Endothelial cell of umbilical vein (primary cell): ENCODE measurements around the gene STK10. TPM values are rescaled to one million over a fixed set of nuclear protein-coding genes. Genes with fewer than 3 reads are reported as not detected.

Source experiments
- BruUV-seq: library from RNA; stranded (reverse); fragments of 400-500 nt; replicated peaks from 2 replicates; lab custom pipeline; 2021; lab: Mats Ljungman, UMichigan
- CTCF ChIA-PET: fragments of 300-600, 350-600 bp; sonication (Branson Sonifier 250); formaldehyde crosslinking; loops from one replicate; lab custom pipeline; 2021; ENCODE audit warnings: antibody characterized with exemption, inconsistent platforms; lab: Charles Lee
- POLR2A ChIA-PET: fragments of 300-600, 350-600 bp; sonication (Branson Sonifier 250); formaldehyde crosslinking; loops from one replicate; lab custom pipeline; 2021; ENCODE audit warnings: antibody characterized with exemption, inconsistent platforms; lab: Charles Lee
- DNase-seq: peaks from one replicate; pipeline ENCODE4 v3.0.0-alpha.2; 2011; ENCODE audit warnings: low read depth, low spot score
- FAIRE-seq: peaks from 2 replicates; lab custom pipeline; 2011; peaks lifted over from hg19 to GRCh38; lab: Jason Lieb, UNC
- H2AFZ ChIP-seq: 2 replicates; pipeline ENCODE4 v1.6.0; 2012; ENCODE audit warnings: low read depth, low read length, control low read depth, inconsistent platforms
- H3K27ac ChIP-seq: 2 replicates; pipeline ENCODE4 v1.5.1; 2011; ENCODE audit warnings: low read depth, mild to moderate bottlenecking, control low read depth, low read length, moderate library complexity; ENCODE audit not compliant: insufficient read depth
- H3K27me3 ChIP-seq, 2 experiments: 2 replicates each; pipeline versions ENCODE4 v1.6.0 to v1.6.1; 2011; ENCODE audit warnings: low read length in 2 of 2, mixed read lengths in 1 of 2; ENCODE audit not compliant: control insufficient read depth in 2 of 2, insufficient read depth in 2 of 2
- H3K36me3 ChIP-seq, 2 experiments: 2 replicates in 1 of 2; 3 replicates in 1 of 2; pipeline ENCODE4 v1.5.1; 2011; ENCODE audit warnings: low read length in 2 of 2, mild to moderate bottlenecking in 1 of 2, moderate library complexity in 1 of 2; ENCODE audit not compliant: control insufficient read depth in 2 of 2, insufficient read depth in 2 of 2; ENCODE audit errors: extremely low read depth in 1 of 2
- H3K4me1 ChIP-seq: 3 replicates; pipeline ENCODE4 v1.5.1; 2011; ENCODE audit warnings: mild to moderate bottlenecking, low read length; ENCODE audit not compliant: control insufficient read depth, insufficient read depth; ENCODE audit errors: extremely low read depth
- H3K4me2 ChIP-seq: 2 replicates; pipeline ENCODE4 v1.6.1; 2011; ENCODE audit warnings: low read length, control low read depth, mixed read lengths; ENCODE audit not compliant: insufficient read depth
- H3K4me3 ChIP-seq, 3 experiments: fragments of 200-600 bp in 1 of 3; sonication (generic), shearing (Covaris generic) in 1 of 3; replicated peaks in 1 of 3; 2 replicates each; pipeline ENCODE4 v1.5.1; 2011 to 2016; ENCODE audit warnings: control low read depth in 3 of 3, low read length in 3 of 3, mild to moderate bottlenecking in 2 of 3, inconsistent platforms in 1 of 3, low read depth in 1 of 3, moderate library complexity in 1 of 3; ENCODE audit not compliant: insufficient read depth in 1 of 3
- H3K79me2 ChIP-seq: 2 replicates; pipeline ENCODE4 v1.6.0; 2012; ENCODE audit warnings: low read length, inconsistent platforms; ENCODE audit not compliant: control insufficient read depth, insufficient read depth
- H3K9ac ChIP-seq: replicated peaks from 2 replicates; pipeline ENCODE3; 2011; ENCODE audit warnings: low read length, control low read depth; ENCODE audit not compliant: insufficient read depth; ENCODE audit errors: extremely low read depth
- H3K9me1 ChIP-seq: replicated peaks from 3 replicates; pipeline ENCODE4 v1.6.0; 2011; ENCODE audit warnings: mild to moderate bottlenecking, low read length; ENCODE audit not compliant: control insufficient read depth, insufficient read depth; ENCODE audit errors: extremely low read depth
- H3K9me3 ChIP-seq: replicated peaks from 2 replicates; pipeline ENCODE4 v1.5.1; 2012; ENCODE audit warnings: low read length, inconsistent platforms; ENCODE audit not compliant: control insufficient read depth, insufficient read depth
- H4K20me1 ChIP-seq: replicated peaks from 2 replicates; pipeline ENCODE3; 2011; ENCODE audit warnings: mild to moderate bottlenecking, low read length; ENCODE audit not compliant: control insufficient read depth, insufficient read depth; ENCODE audit errors: extremely low read depth
- EZH2 ChIP-seq: IDR thresholded peaks from 2 replicates; pipeline ENCODE4 v1.6.1; 2012; ENCODE audit warnings: borderline replicate concordance, low read depth, mild to moderate bottlenecking, moderate library complexity, low read length, inconsistent platforms; ENCODE audit not compliant: severe bottlenecking
- FOS ChIP-seq: IDR thresholded peaks from 2 replicates; pipeline ENCODE4 v1.6.1; 2011; ENCODE audit warnings: mild to moderate bottlenecking, low read length, moderate library complexity, borderline replicate concordance; ENCODE audit not compliant: insufficient read depth
- GATA2 ChIP-seq: IDR thresholded peaks from 2 replicates; pipeline ENCODE4 v1.7.0; 2011; ENCODE audit warnings: low read depth, mild to moderate bottlenecking, moderate library complexity, mixed read lengths, low read length; ENCODE audit not compliant: insufficient read length, insufficient read depth
- JUN ChIP-seq: IDR thresholded peaks from 2 replicates; pipeline ENCODE4 v1.6.1; 2011; ENCODE audit warnings: borderline replicate concordance, low read depth; ENCODE audit not compliant: insufficient read length, insufficient read depth
- MYC ChIP-seq: IDR thresholded peaks from one replicate; pipeline ENCODE4 v1.6.1; 2011; ENCODE audit warnings: mild to moderate bottlenecking, low read depth, low read length
- POLR2A ChIP-seq: IDR thresholded peaks from 2 replicates; pipeline ENCODE4 v1.6.1; 2012; ENCODE audit warnings: low read depth, mild to moderate bottlenecking, control low read depth, low read length
- POLR2AphosphoS5 ChIP-seq: IDR thresholded peaks from 2 replicates; pipeline ENCODE4 v1.6.1; 2012; ENCODE audit warnings: low read depth, mild to moderate bottlenecking, control low read depth, low read length, moderate library complexity; ENCODE audit not compliant: insufficient read depth
- dilution Hi-C: fragments of 300-500 bp; cut with MboI; formaldehyde crosslinking; loops from one replicate; pipeline ENCODE4 v1.15.0; 2019; ENCODE audit warnings: low sequenced_read_pairs; ENCODE audit not compliant: extremely low pct_ligation_motif_present
- intact Hi-C: fragments of 100-400 bp; cut with micrococcal nuclease; formaldehyde crosslinking; loops from one replicate; pipeline ENCODE4 v1.10.0; 2022
- polyA plus RNA-seq, 4 experiments: library from polyadenylated mRNA; depleted of rRNA in 3 of 4; stranded (reverse) in 3 of 4; unstranded in 1 of 4; fragments of >200 nt; gene quantifications; 2 replicates each; pipeline versions ENCODE4 v1.2.1 to v1.2.3, GENCODE V29; 2011 to 2012; ENCODE audit warnings: missing spikeins in 1 of 4
- total RNA-seq: library from RNA; stranded (reverse); gene quantifications from 2 replicates; pipeline ENCODE4 v1.2.3, GENCODE V29; 2021
- TF ChIP-seq, protein P1 (sequence below), 2 donors: IDR thresholded peaks; 1 replicate in 1 of 2; 2 replicates in 1 of 2; pipeline ENCODE4 v1.5.1; 2011; ENCODE audit warnings: low read length in 2 of 2, mild to moderate bottlenecking in 2 of 2, moderate library complexity in 2 of 2, control low read depth in 1 of 2, inconsistent platforms in 1 of 2, low read depth in 1 of 2; ENCODE audit not compliant: insufficient read depth in 1 of 2; ENCODE audit errors: extremely low read depth in 1 of 2
- TF ChIP-seq, protein P2 (sequence below): IDR thresholded peaks from 2 replicates; pipeline ENCODE4 v1.6.1; 2011; ENCODE audit not compliant: insufficient read depth, insufficient read length

STK10 gene
- total and polyA plus RNA-seq, 2 donors (not counting 3 experiments of a cell fraction or from before 2014, with no cell fraction given) = 16.9 to 47.2 TPM

DNA sequence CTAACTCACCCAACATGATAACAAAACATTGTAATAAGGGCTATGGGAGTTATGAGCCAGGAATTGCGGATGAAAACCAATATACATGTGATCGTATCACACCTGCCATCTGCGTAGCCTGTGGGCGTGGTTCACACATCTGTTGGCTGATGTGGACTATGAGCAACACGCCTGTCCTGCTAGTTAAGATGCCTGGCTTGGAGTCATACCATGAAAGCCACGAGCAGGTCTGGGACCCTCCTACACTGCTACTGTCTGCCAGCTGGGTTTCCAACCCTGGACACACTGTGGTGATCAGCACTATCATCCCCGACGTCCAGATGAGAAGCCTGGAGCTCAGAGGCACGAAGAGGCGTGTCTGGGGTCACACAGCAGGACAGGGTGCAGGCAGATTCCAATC is 40.2 kb downstream of the STK10 start:
- H3K4me1 ChIP-seq = peaks cover 2% of the 10 kb centered on the region
- H4K20me1 ChIP-seq = peaks cover 2% of the 10 kb centered on the region
- dilution Hi-C loops = no loop called here
- no peak overlapping the region for H3K4me3 ChIP-seq
- FAIRE-seq = no peak
- intact Hi-C loops = no loop called here
- H3K4me2 ChIP-seq = no peak overlapping the region
- no peaks in the 10 kb centered on the region for H3K79me2 ChIP-seq
- DNase-seq = no peak
- no peak overlapping the region for H2AFZ ChIP-seq
- BruUV-seq = no TSS peak
- no peak overlapping the region for H3K27ac ChIP-seq
- H3K36me3 ChIP-seq = peaks cover 0 to 3% of the 10 kb centered on the region in 2 experiments
- POLR2A ChIA-PET = no interaction called here
- CTCF ChIA-PET = no interaction called here
- no peak overlapping the region for H3K9ac ChIP-seq
- no peaks in the 10 kb centered on the region for H3K9me3 ChIP-seq
- H3K9me1 ChIP-seq = no peaks in the 10 kb centered on the region
- no peaks in the 10 kb centered on the region for H3K27me3 ChIP-seq
- TF ChIP-seq, protein P1, sequence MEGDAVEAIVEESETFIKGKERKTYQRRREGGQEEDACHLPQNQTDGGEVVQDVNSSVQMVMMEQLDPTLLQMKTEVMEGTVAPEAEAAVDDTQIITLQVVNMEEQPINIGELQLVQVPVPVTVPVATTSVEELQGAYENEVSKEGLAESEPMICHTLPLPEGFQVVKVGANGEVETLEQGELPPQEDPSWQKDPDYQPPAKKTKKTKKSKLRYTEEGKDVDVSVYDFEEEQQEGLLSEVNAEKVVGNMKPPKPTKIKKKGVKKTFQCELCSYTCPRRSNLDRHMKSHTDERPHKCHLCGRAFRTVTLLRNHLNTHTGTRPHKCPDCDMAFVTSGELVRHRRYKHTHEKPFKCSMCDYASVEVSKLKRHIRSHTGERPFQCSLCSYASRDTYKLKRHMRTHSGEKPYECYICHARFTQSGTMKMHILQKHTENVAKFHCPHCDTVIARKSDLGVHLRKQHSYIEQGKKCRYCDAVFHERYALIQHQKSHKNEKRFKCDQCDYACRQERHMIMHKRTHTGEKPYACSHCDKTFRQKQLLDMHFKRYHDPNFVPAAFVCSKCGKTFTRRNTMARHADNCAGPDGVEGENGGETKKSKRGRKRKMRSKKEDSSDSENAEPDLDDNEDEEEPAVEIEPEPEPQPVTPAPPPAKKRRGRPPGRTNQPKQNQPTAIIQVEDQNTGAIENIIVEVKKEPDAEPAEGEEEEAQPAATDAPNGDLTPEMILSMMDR (IDR thresholded peaks at IDR 0.05; ENCODE audit: extremely low read depth in 1 of 2, insufficient read depth in 1 of 2, low read depth in 1 of 2, low read length in 2 of 2) = no peak
- TF ChIP-seq EZH2 (no peak), JUN (no peak), POLR2A (no peak), GATA2 (no peak), MYC (no peak), FOS (no peak), POLR2AphosphoS5 (no peak)
- TF ChIP-seq, protein P2, sequence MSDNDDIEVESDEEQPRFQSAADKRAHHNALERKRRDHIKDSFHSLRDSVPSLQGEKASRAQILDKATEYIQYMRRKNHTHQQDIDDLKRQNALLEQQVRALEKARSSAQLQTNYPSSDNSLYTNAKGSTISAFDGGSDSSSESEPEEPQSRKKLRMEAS = no peak
